HepG2 (cell line): Measurements from ENCODE around the gene PSIP1. TPM values are rescaled to one million over a fixed set of nuclear protein-coding genes. Genes with fewer than 3 reads are reported as not detected.
A peak's percentile ranks its signal among the peaks of the same experiment; 100 is the strongest.

Source experiments
- BCL3 ChIP-seq: sonication (generic); formaldehyde crosslinking; IDR thresholded peaks from 2 replicates; pipeline ENCODE4 v1.5.1; 2020; ENCODE audit warnings: mild to moderate bottlenecking, missing genetic modification reagents, moderate library complexity
- FOXM1 ChIP-seq: sonication (generic); formaldehyde crosslinking; IDR thresholded peaks from 2 replicates; pipeline ENCODE4 v1.5.0; 2020; ENCODE audit warnings: missing genetic modification reagents
- IRF2 ChIP-seq: IDR thresholded peaks from 2 replicates; pipeline ENCODE4 v1.6.1; 2018; ENCODE audit warnings: missing genetic modification reagents, missing compliant biosample characterization
- PLRG1 ChIP-seq: fragments of 450-650 bp; conservative IDR thresholded peaks from 2 replicates; pipeline ENCODE4 v1.6.1; 2016
- SIX1 ChIP-seq: sonication (generic); formaldehyde crosslinking; IDR thresholded peaks from 2 replicates; pipeline ENCODE4 v1.4.0; 2020; ENCODE audit warnings: missing genetic modification reagents, borderline replicate concordance
- SKI ChIP-seq: fragments of 450-650 bp; IDR thresholded peaks from one replicate; pipeline ENCODE4 v1.6.1; 2018; ENCODE audit warnings: mild to moderate bottlenecking; ENCODE audit not compliant: partially characterized antibody
- SOX6 ChIP-seq, 2 experiments: fragments of 450-650 bp in 1 of 2; sonication (generic) in 1 of 2; formaldehyde crosslinking in 1 of 2; IDR thresholded peaks; 2 replicates each; pipeline versions ENCODE4 v1.4.0 to v1.6.1; 2017 to 2020; ENCODE audit warnings: antibody characterized with exemption in 1 of 2, mild to moderate bottlenecking in 1 of 2, missing genetic modification reagents in 1 of 2
- SPEN ChIP-seq: sonication (generic); formaldehyde crosslinking; IDR thresholded peaks from 2 replicates; pipeline ENCODE4 v1.5.1; 2020; ENCODE audit warnings: low read depth, mild to moderate bottlenecking, missing genetic modification reagents
- TERF1 ChIP-seq: sonication (generic); formaldehyde crosslinking; IDR thresholded peaks from 2 replicates; pipeline ENCODE4 v1.8.0; 2022; ENCODE audit warnings: mild to moderate bottlenecking, missing genetic modification reagents, moderate library complexity
- TFDP1 ChIP-seq: IDR thresholded peaks from 2 replicates; pipeline ENCODE4 v1.6.1; 2016; ENCODE audit warnings: missing compliant biosample characterization, missing genetic modification reagents, borderline replicate concordance
- THAP7 ChIP-seq: sonication (generic); formaldehyde crosslinking; IDR thresholded peaks from 2 replicates; pipeline ENCODE4 v1.8.1; 2023; ENCODE audit warnings: mild to moderate bottlenecking, missing genetic modification reagents
- ZBTB1 ChIP-seq: sonication (generic); formaldehyde crosslinking; IDR thresholded peaks from 2 replicates; pipeline ENCODE4 v1.4.0; 2020; ENCODE audit warnings: missing genetic modification reagents, borderline replicate concordance
- ZBTB7A ChIP-seq: sonication (generic); formaldehyde crosslinking; IDR thresholded peaks from 2 replicates; pipeline ENCODE4 v1.8.0; 2022; ENCODE audit warnings: mild to moderate bottlenecking, missing genetic modification reagents
- ZNF292 ChIP-seq: sonication (generic); formaldehyde crosslinking; IDR thresholded peaks from 2 replicates; pipeline ENCODE4 v1.8.1; 2022; ENCODE audit warnings: mild to moderate bottlenecking, low read depth, missing genetic modification reagents, borderline replicate concordance
- ZNF512B ChIP-seq: sonication (generic); formaldehyde crosslinking; IDR thresholded peaks from 2 replicates; pipeline ENCODE4 v1.5.1; 2020; ENCODE audit warnings: missing genetic modification reagents, mild to moderate bottlenecking, borderline replicate concordance
- ZNF563 ChIP-seq: sonication (generic); formaldehyde crosslinking; IDR thresholded peaks from 2 replicates; pipeline ENCODE4 v1.8.0; 2022; ENCODE audit warnings: mild to moderate bottlenecking, moderate library complexity, missing genetic modification reagents
- ZNF564 ChIP-seq: sonication (generic); formaldehyde crosslinking; IDR thresholded peaks from 2 replicates; pipeline ENCODE4 v1.8.1; 2023; ENCODE audit warnings: mild to moderate bottlenecking, missing genetic modification reagents
- ZNF567 ChIP-seq: sonication (generic); formaldehyde crosslinking; IDR thresholded peaks from 2 replicates; pipeline ENCODE4 v1.8.1; 2023; ENCODE audit warnings: mild to moderate bottlenecking, missing genetic modification reagents, borderline replicate concordance
- ZNF574 ChIP-seq: sonication (generic); formaldehyde crosslinking; IDR thresholded peaks from 2 replicates; pipeline ENCODE4 v1.4.0; 2020; ENCODE audit warnings: missing genetic modification reagents
- ZNF607 ChIP-seq: sonication (generic); formaldehyde crosslinking; IDR thresholded peaks from 2 replicates; pipeline ENCODE4 v1.5.1; 2020; ENCODE audit warnings: missing genetic modification reagents, mild to moderate bottlenecking, borderline replicate concordance
- ZNF766 ChIP-seq: sonication (generic); formaldehyde crosslinking; IDR thresholded peaks from 2 replicates; pipeline ENCODE4 v1.5.0; 2020; ENCODE audit warnings: missing genetic modification reagents, borderline replicate concordance
- polyA plus RNA-seq, 8 experiments: library from polyadenylated mRNA; depleted of rRNA in 3 of 8; stranded (reverse) in 7 of 8; unstranded in 1 of 8; fragments of >200 nt; fragmentation: Illumina TruSeq in 4 of 8; extraction: Trizol in 4 of 8; gene quantifications; 2 replicates each; pipeline versions ENCODE4 v1.2.1 to v1.2.3, GENCODE V29; 2011 to 2016; ENCODE audit warnings: low read depth in 4 of 8, missing spikeins in 1 of 8, mixed read lengths in 1 of 8; ENCODE audit not compliant: insufficient read depth in 1 of 8
- total RNA-seq, 5 experiments: library from RNA; depleted of rRNA; stranded (reverse); fragments of >200 nt; fragmentation: Illumina TruSeq; extraction: Trizol; gene quantifications; 2 replicates each; pipeline ENCODE4 v1.2.3, GENCODE V29; 2016; ENCODE audit warnings: low read depth in 1 of 5

The PSIP1 gene
- total and polyA plus RNA-seq, 2 of the 13 experiments (the other 11 are each of a cell fraction or from before 2014, with no cell fraction given): 12.6 to 46.4 TPM

- TF ChIP-seq ZNF574: no peak
- no peak for TF ChIP-seq PLRG1
- TF ChIP-seq ZBTB1: no peak
- TF ChIP-seq ZNF567: no peak
- no peak for TF ChIP-seq ZBTB7A (CRISPR knock-in tag)
- no peak for TF ChIP-seq SPEN
- no peak for TF ChIP-seq TFDP1 (CRISPR knock-in tag)
- TF ChIP-seq ZNF292 (CRISPR knock-in tag): no peak
- TF ChIP-seq ZNF766: no peak
- no peak for TF ChIP-seq SIX1 (CRISPR knock-in tag)
- TF ChIP-seq TERF1 (CRISPR knock-in tag): no peak
- TF ChIP-seq ZNF563 (CRISPR knock-in tag): no peak
- TF ChIP-seq THAP7 (CRISPR knock-in tag): no peak
- TF ChIP-seq SKI: no peak
- no peak for TF ChIP-seq FOXM1
- TF ChIP-seq IRF2 (CRISPR knock-in tag): no peak
- no peak for TF ChIP-seq SOX6 (IDR thresholded peaks at IDR 0.05)
- peak; percentile 49; the same call in 1 of the 2 replicates for TF ChIP-seq SOX6 (CRISPR knock-in tag; IDR thresholded peaks at IDR 0.05)
- TF ChIP-seq ZNF607 (CRISPR knock-in tag): no peak
- no peak for TF ChIP-seq BCL3 (CRISPR knock-in tag)
- TF ChIP-seq ZNF512B (CRISPR knock-in tag): no peak
- TF ChIP-seq ZNF564 (CRISPR knock-in tag): no peak
Observed at GRCh38 chr9:15480028-15480427, 30.7 kb downstream of the PSIP1 start (continued).
